GOT3 (cell line): ENCODE measurements around the gene CLEC2D.
"Not testable (repeated sequence)": the region's sequence is repeated elsewhere in the genome, so short reads cannot be mapped to it uniquely, and the experiment has no call there.

Experiments used
- DNase-seq: peaks from one replicate; lab custom pipeline; 2025; ENCODE audit warnings: mixed read lengths; lab: John Stamatoyannopoulos, UW

CLEC2D gene

GRCh38 chr12:9660046-9660445 is 9.5 kb upstream of the CLEC2D start:
- no peak for DNase-seq

GRCh38 chr12:9661720-9662119 is 7.8 kb upstream of the CLEC2D start:
- no peak for DNase-seq

GRCh38 chr12:9662488-9662887 is 7.0 kb upstream of the CLEC2D start:
- DNase-seq = no peak

- DNase-seq = no peak
Measured at GRCh38 chr12:9667403-9668160, 1.9 kb upstream of the CLEC2D start.

GRCh38 chr12:9668161-9669018 is 1.1 kb upstream of the CLEC2D start:
- DNase-seq = no peak

- DNase-seq = no peak
Measured at GRCh38 chr12:9669019-9669326, 540 bp upstream of the CLEC2D start.

GRCh38 chr12:9672340-9672739 is 2.8 kb downstream of the CLEC2D start:
- DNase-seq = not testable (repeated sequence)

- peak; percentile 32 for DNase-seq
Measured at GRCh38 chr12:9673404-9674225, 4.1 kb downstream of the CLEC2D start.

- DNase-seq = no peak
Measured at GRCh38 chr12:9674226-9674590, 4.7 kb downstream of the CLEC2D start.

- DNase-seq = not testable (repeated sequence)
Measured at GRCh38 chr12:9682508-9682907, 13.0 kb downstream of the CLEC2D start.

GRCh38 chr12:9682949-9683348 is 13.4 kb downstream of the CLEC2D start:
- not testable (repeated sequence) for DNase-seq

GRCh38 chr12:9685366-9685765 is 15.9 kb downstream of the CLEC2D start:
- not testable (repeated sequence) for DNase-seq

- DNase-seq = no peak
Measured at GRCh38 chr12:9685915-9686314, 16.4 kb downstream of the CLEC2D start.

- no peak for DNase-seq
Measured at GRCh38 chr12:9687228-9687627, 17.7 kb downstream of the CLEC2D start.

GRCh38 chr12:9692909-9693308 is 23.4 kb downstream of the CLEC2D start:
- no peak for DNase-seq

- DNase-seq = no peak
Measured at GRCh38 chr12:9694241-9694640, 24.7 kb downstream of the CLEC2D start.

- not testable (repeated sequence) for DNase-seq
Measured at GRCh38 chr12:9695150-9695549, 25.6 kb downstream of the CLEC2D start.

GRCh38 chr12:9695661-9696060 is 26.1 kb downstream of the CLEC2D start:
- DNase-seq = not testable (repeated sequence)

- DNase-seq = no peak
Measured at GRCh38 chr12:9697619-9698018, 28.1 kb downstream of the CLEC2D start.

- DNase-seq = no peak
Measured at GRCh38 chr12:9698681-9699080, 29.2 kb downstream of the CLEC2D start.

GRCh38 chr12:9699269-9699897 is 29.9 kb downstream of the CLEC2D start:
- no peak for DNase-seq
